SU-DHL-6 (cell line): Measurements from ENCODE around the gene RNGTT.

Source experiments
- H2AFZ ChIP-seq: fragments of 200-600 bp; sonication (generic); 2 replicates; pipeline ENCODE4 v1.6.1; 2014; ENCODE audit warnings: low read depth, mild to moderate bottlenecking, moderate library complexity, mixed read lengths, antibody characterized with exemption, low read length; ENCODE audit not compliant: severe bottlenecking
- H3F3A ChIP-seq: fragments of 200-600 bp; shearing (Covaris generic); 2 replicates; pipeline ENCODE4 v1.6.0; 2016; ENCODE audit warnings: antibody characterized with exemption, mild to moderate bottlenecking; ENCODE audit not compliant: insufficient read depth
- H3K27ac ChIP-seq: fragments of 200-600 bp; sonication (generic); 2 replicates; pipeline ENCODE4 v1.5.1; 2016; ENCODE audit warnings: low read depth, mild to moderate bottlenecking, low read length, moderate library complexity, mixed read lengths
- H3K27me3 ChIP-seq: fragments of 200-600 bp; sonication (generic), shearing (Covaris generic); 2 replicates; pipeline ENCODE4 v1.6.0; 2014; ENCODE audit warnings: mild to moderate bottlenecking, low read length
- H3K36me3 ChIP-seq: fragments of 200-600 bp; sonication (generic); 2 replicates; pipeline ENCODE4 v1.6.1; 2014; ENCODE audit warnings: mild to moderate bottlenecking, low read length, mixed read lengths
- H3K4me2 ChIP-seq: fragments of 300-600, 200-600 bp; shearing (Covaris generic), sonication (generic); 2 replicates; pipeline ENCODE4 v1.6.0; 2014; ENCODE audit warnings: low read length, low read depth, mild to moderate bottlenecking; ENCODE audit not compliant: poor library complexity, severe bottlenecking
- H3K4me3 ChIP-seq: fragments of 200-600 bp; sonication (generic); 2 replicates; pipeline ENCODE4 v1.5.1; 2014; ENCODE audit warnings: antibody characterized with exemption, low read length, mild to moderate bottlenecking, mixed read lengths; ENCODE audit not compliant: insufficient read depth, poor library complexity, severe bottlenecking
- H3K79me2 ChIP-seq: fragments of 200-600 bp; sonication (generic); 2 replicates; pipeline ENCODE4 v1.6.1; 2014; ENCODE audit warnings: mild to moderate bottlenecking, low read length, moderate library complexity; ENCODE audit not compliant: insufficient read depth
- H3K9ac ChIP-seq: fragments of 200-600 bp; sonication (generic); 2 replicates; pipeline ENCODE4 v1.7.0; 2014; ENCODE audit warnings: mild to moderate bottlenecking, low read length
- H3K9me2 ChIP-seq: fragments of 200-600 bp; sonication (generic); replicated peaks from 2 replicates; pipeline ENCODE4 v1.6.1; 2014; ENCODE audit warnings: low read length; ENCODE audit not compliant: insufficient read depth
- H3K9me3 ChIP-seq: fragments of 200-600 bp; sonication (generic); 2 replicates; pipeline ENCODE4 v1.6.1; 2014; ENCODE audit warnings: low read length, mixed read lengths; ENCODE audit not compliant: insufficient read depth
- H4K20me1 ChIP-seq: fragments of 200-600 bp; sonication (generic); 2 replicates; pipeline ENCODE4 v1.6.1; 2014; ENCODE audit warnings: low read depth, mild to moderate bottlenecking, antibody characterized with exemption, low read length, moderate library complexity, mixed read lengths
- CTCF ChIP-seq: fragments of 200-600 bp; sonication (generic); IDR thresholded peaks from one replicate; pipeline ENCODE4 v1.5.1; 2017; ENCODE audit warnings: antibody characterized with exemption, mild to moderate bottlenecking, low read length, moderate library complexity; ENCODE audit not compliant: insufficient read depth, poor library complexity, severe bottlenecking
- EZH2phosphoT487 ChIP-seq: fragments of 200-600 bp; sonication (generic), shearing (Covaris generic); conservative IDR thresholded peaks from 2 replicates; pipeline ENCODE4 v1.6.1; 2018; ENCODE audit warnings: mild to moderate bottlenecking, antibody characterized with exemption, low read length, moderate library complexity, mixed read lengths

RNGTT gene

GRCh38 chr6:88565836-88566235 lies 397.6 kb downstream of the RNGTT start:
- no peaks in the 10 kb centered on the region for H3K9me2 ChIP-seq
- H2AFZ ChIP-seq, result no peak overlapping the region
- no peak overlapping the region for H3K4me2 ChIP-seq
- H3F3A ChIP-seq, result no peaks in the 10 kb centered on the region
- no peak overlapping the region for H3K27ac ChIP-seq
- H3K9me3 ChIP-seq, result peaks cover 15% of the 10 kb centered on the region; the same call in 1 of the 2 replicates
- TF ChIP-seq EZH2phosphoT487 (no peak), CTCF (no peak)
- H3K9ac ChIP-seq, result no peak overlapping the region
- H3K27me3 ChIP-seq, result no peaks in the 10 kb centered on the region
- H3K36me3 ChIP-seq, result no peaks in the 10 kb centered on the region
- H4K20me1 ChIP-seq, result no peaks in the 10 kb centered on the region
- H3K79me2 ChIP-seq, result no peaks in the 10 kb centered on the region
- no peak overlapping the region for H3K4me3 ChIP-seq

DNA sequence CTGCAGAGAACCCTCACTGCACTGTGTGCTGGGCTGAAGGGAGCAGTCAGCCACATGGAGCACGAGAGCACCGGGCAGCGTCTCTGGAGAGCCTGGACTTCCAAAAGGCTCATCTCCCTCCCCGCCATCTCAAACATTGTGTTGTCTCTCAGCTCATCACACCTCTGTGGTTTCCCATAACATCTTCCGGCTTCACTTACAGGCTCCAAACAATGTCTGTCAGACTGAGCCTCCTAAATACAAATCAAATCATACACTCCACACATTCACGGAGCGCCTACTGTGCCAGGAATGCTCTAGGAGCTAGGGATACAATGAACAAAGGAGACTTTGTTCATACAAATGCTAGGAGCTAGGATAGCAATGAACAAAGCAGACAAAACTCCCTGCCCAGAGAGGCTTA lies 398.0 kb downstream of the RNGTT start:
- H3K9ac ChIP-seq, result no peak overlapping the region
- H3K27me3 ChIP-seq, result no peaks in the 10 kb centered on the region
- H3K79me2 ChIP-seq, result no peaks in the 10 kb centered on the region
- H3K4me2 ChIP-seq, result no peak overlapping the region
- TF ChIP-seq CTCF (no peak), EZH2phosphoT487 (no peak)
- no peak overlapping the region for H3K4me3 ChIP-seq
- no peak overlapping the region for H2AFZ ChIP-seq
- H4K20me1 ChIP-seq, result no peaks in the 10 kb centered on the region
- no peaks in the 10 kb centered on the region for H3F3A ChIP-seq
- H3K9me2 ChIP-seq, result no peaks in the 10 kb centered on the region
- no peaks in the 10 kb centered on the region for H3K36me3 ChIP-seq
- peaks cover 15% of the 10 kb centered on the region; the same call in 1 of the 2 replicates for H3K9me3 ChIP-seq
- no peak overlapping the region for H3K27ac ChIP-seq

DNA sequence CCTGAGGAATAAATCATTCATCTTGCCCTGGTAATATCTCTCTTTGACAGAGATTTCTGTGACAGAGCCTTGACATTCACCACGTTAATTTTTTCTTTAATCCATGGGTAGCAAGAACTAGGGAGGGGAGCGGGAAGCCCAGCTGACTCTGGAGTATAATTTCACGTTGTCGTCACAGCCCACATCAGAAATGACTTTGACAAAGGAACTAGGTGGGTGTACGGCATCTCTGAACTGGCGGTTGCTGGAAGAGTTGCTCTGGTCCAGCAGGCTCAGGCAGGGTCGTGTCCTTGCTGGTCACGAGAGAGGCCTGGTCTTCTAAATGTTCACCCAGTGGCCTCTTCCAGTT lies 400.2 kb downstream of the RNGTT start:
- H3K9me2 ChIP-seq, result no peaks in the 10 kb centered on the region
- H4K20me1 ChIP-seq, result no peaks in the 10 kb centered on the region

More for the DNA sequence above, 400.2 kb downstream of the RNGTT start:
- Histone ChIP-seq H3K4me3 (no peak overlapping the region), H3K9me3 (no peaks in the 10 kb centered on the region), H3K9ac (no peak overlapping the region), H3K27ac (no peak overlapping the region), H3K4me2 (no peak overlapping the region), H3K36me3 (no peaks in the 10 kb centered on the region), H3K27me3 (no peaks in the 10 kb centered on the region), H3F3A (no peaks in the 10 kb centered on the region), H2AFZ (no peak overlapping the region), H3K79me2 (no peaks in the 10 kb centered on the region)
- TF ChIP-seq EZH2phosphoT487, result no peak
- TF ChIP-seq CTCF, result no peak
